K562 (cell line): ENCODE measurements around the gene LSR. TPM values are rescaled to one million over a fixed set of nuclear protein-coding genes. Genes with fewer than 3 reads are reported as not detected.

Experiments
- ATAC-seq: fragments of 200-7000 bp; cut with Tn5 transposase; 3 replicates; pipeline ENCODE4 v1.9.1; 2020; ENCODE audit warnings: moderate library complexity
- BruUV-seq: library from RNA; stranded (reverse); fragments of 400-500 nt; replicated peaks from 2 replicates; lab custom pipeline; 2021; lab: Mats Ljungman, UMichigan
- CTCF ChIA-PET: fragments of 300-600 bp; formaldehyde crosslinking; extraction: SDS; loops from one replicate; lab custom pipeline; 2021; ENCODE audit warnings: low intra/inter-chr PET ratio; lab: Yijun Ruan, JAX
- POLR2A ChIA-PET: fragments of 300-600, 350-650 bp; sonication (Branson Sonifier 250); formaldehyde crosslinking; extraction: SDS; loops from one replicate; lab custom pipeline; 2021; ENCODE audit warnings: antibody characterized with exemption, inconsistent platforms; lab: Yijun Ruan, JAX
- DNase-seq, 4 experiments: peaks; one replicate each; pipeline versions ENCODE4 v3.0.0 to v3.0.0-alpha.2; 2011 to 2018; ENCODE audit warnings: low spot score in 3 of 4, mixed read lengths in 3 of 4; ENCODE audit errors: extremely low read depth in 1 of 4
- FAIRE-seq: peaks from 2 replicates; lab custom pipeline; 2011; peaks lifted over from hg19 to GRCh38; lab: Jason Lieb, UNC
- H2AFZ ChIP-seq: 2 replicates; pipeline ENCODE4 v1.6.0; 2011; ENCODE audit warnings: low read depth, low read length, control low read depth, inconsistent platforms
- H3K27ac ChIP-seq: fragments of 200-600 bp; 3 replicates; pipeline ENCODE4 v1.8.0; 2011; ENCODE audit warnings: low read depth, mild to moderate bottlenecking, control low read depth, inconsistent platforms, low read length, moderate library complexity, mixed read lengths; ENCODE audit errors: extremely low read depth
- H3K27me3 ChIP-seq, 2 experiments: fragments of 300-600 bp in 1 of 2; 2 replicates in 1 of 2; 3 replicates in 1 of 2; pipeline versions ENCODE4 v1.6.0 to v1.8.0; 2011; ENCODE audit warnings: inconsistent platforms in 2 of 2, low read length in 2 of 2, mild to moderate bottlenecking in 1 of 2, mixed read lengths in 1 of 2, moderate library complexity in 1 of 2; ENCODE audit not compliant: control insufficient read depth in 2 of 2, insufficient read depth in 2 of 2
- H3K36me3 ChIP-seq: fragments of 300-600 bp; 3 replicates; pipeline ENCODE4 v1.8.0; 2011; ENCODE audit warnings: mild to moderate bottlenecking, low read length, inconsistent platforms; ENCODE audit not compliant: control insufficient read depth, insufficient read depth
- H3K4me1 ChIP-seq, 2 experiments: fragments of 200-600 bp in 1 of 2; replicated peaks in 1 of 2; 2 replicates in 1 of 2; 3 replicates in 1 of 2; pipeline versions ENCODE4 v1.5.1 to v1.8.0; 2011; ENCODE audit warnings: inconsistent platforms in 2 of 2, low read length in 2 of 2, mild to moderate bottlenecking in 1 of 2, mixed read lengths in 1 of 2, moderate library complexity in 1 of 2; ENCODE audit not compliant: control insufficient read depth in 2 of 2, insufficient read depth in 2 of 2
- H3K4me2 ChIP-seq: 2 replicates; pipeline ENCODE4 v1.6.1; 2011; ENCODE audit warnings: low read length, control low read depth, inconsistent platforms, mixed read lengths; ENCODE audit not compliant: insufficient read depth
- H3K4me3 ChIP-seq: fragments of 200-600 bp; sonication (generic), shearing (Covaris generic); 2 replicates; pipeline ENCODE4 v1.5.1; 2016; ENCODE audit warnings: control low read depth, inconsistent platforms
- H3K79me2 ChIP-seq: fragments of 200-600 bp; 3 replicates; pipeline ENCODE4 v1.8.0; 2011; ENCODE audit warnings: low read length, inconsistent platforms; ENCODE audit not compliant: control insufficient read depth, insufficient read depth
- H3K9ac ChIP-seq, 2 experiments: 2 replicates each; pipeline versions ENCODE4 v1.6.0 to v1.6.1; 2011; ENCODE audit warnings: low read depth in 2 of 2, low read length in 2 of 2, control low read depth in 1 of 2, inconsistent platforms in 1 of 2, mild to moderate bottlenecking in 1 of 2, mixed read lengths in 1 of 2; ENCODE audit not compliant: insufficient read depth in 1 of 2
- H3K9me1 ChIP-seq: one replicate; pipeline ENCODE4 v1.6.0; 2011; ENCODE audit warnings: inconsistent platforms, mild to moderate bottlenecking, low read length, moderate library complexity; ENCODE audit not compliant: control insufficient read depth, insufficient read depth
- H3K9me3 ChIP-seq: replicated peaks from 2 replicates; pipeline ENCODE4 v1.5.1; 2011; ENCODE audit warnings: low read depth, low read length, inconsistent platforms; ENCODE audit not compliant: control insufficient read depth, insufficient read depth
- H4K20me1 ChIP-seq: replicated peaks from 2 replicates; pipeline ENCODE4 v1.6.1; 2011; ENCODE audit warnings: low read length, inconsistent platforms, mixed read lengths; ENCODE audit not compliant: control insufficient read depth, insufficient read depth
- BCOR ChIP-seq: fragments of 450-650 bp; IDR thresholded peaks from 2 replicates; pipeline ENCODE4 v1.6.1; 2016
- ESRRB ChIP-seq: fragments of 250-450 bp; sonication (Bioruptor Pico); IDR thresholded peaks from 2 replicates; pipeline ENCODE4 v1.5.0; 2020; ENCODE audit warnings: mild to moderate bottlenecking, moderate library complexity, borderline replicate concordance
- KDM1A ChIP-seq, 2 experiments: fragments of 450-650 bp; IDR thresholded peaks; 2 replicates each; pipeline ENCODE4 v1.6.1; 2016; ENCODE audit warnings: mild to moderate bottlenecking in 2 of 2
- MAFF ChIP-seq: IDR thresholded peaks from 2 replicates; pipeline ENCODE4 v1.6.1; 2012; ENCODE audit warnings: low read length, improper control_type of control experiment
- MAFG ChIP-seq: fragments of 450-650 bp; conservative IDR thresholded peaks from 2 replicates; pipeline ENCODE4 v1.6.1; 2016; ENCODE audit warnings: missing genetic modification characterization, missing compliant biosample characterization
- MEF2D ChIP-seq: conservative IDR thresholded peaks from 2 replicates; pipeline ENCODE4 v1.6.1; 2016; ENCODE audit warnings: low read depth, missing genetic modification characterization, missing compliant biosample characterization
- NFIC ChIP-seq: fragments of 450-650 bp; IDR thresholded peaks from 2 replicates; pipeline ENCODE4 v1.6.1; 2017; ENCODE audit warnings: mild to moderate bottlenecking, inconsistent platforms
- NR3C1 ChIP-seq: sonication (generic); formaldehyde crosslinking; IDR thresholded peaks from 2 replicates; pipeline ENCODE4 v1.8.1; 2022; ENCODE audit warnings: missing genetic modification reagents
- OTX1 ChIP-seq: fragments of 450-650 bp; formaldehyde crosslinking; IDR thresholded peaks from 2 replicates; pipeline ENCODE4 v1.4.0; 2022; ENCODE audit warnings: mild to moderate bottlenecking
- PHB2 ChIP-seq: fragments of 450-650 bp; IDR thresholded peaks from 2 replicates; pipeline ENCODE4 v1.6.1; 2017; ENCODE audit warnings: low read depth
- PPARD ChIP-seq: fragments of 250-450 bp; sonication (Bioruptor Pico); IDR thresholded peaks from 2 replicates; pipeline ENCODE4 v1.8.0; 2022; ENCODE audit warnings: inconsistent platforms, mild to moderate bottlenecking, moderate library complexity
- RBM25 ChIP-seq: fragments of 200-400 bp; formaldehyde crosslinking; IDR thresholded peaks from 2 replicates; pipeline ENCODE4 v1.6.1; 2018; ENCODE audit warnings: low read length, low read depth, moderate library complexity; ENCODE audit not compliant: severe bottlenecking
- SIRT6 ChIP-seq: IDR thresholded peaks from one replicate; pipeline ENCODE4 v1.6.1; 2012; ENCODE audit warnings: low read depth, mild to moderate bottlenecking, control low read depth, inconsistent platforms, low read length, moderate library complexity
- YY1 ChIP-seq, 3 experiments: IDR thresholded peaks; 2 replicates each; pipeline ENCODE4 v1.6.1; 2011; ENCODE audit warnings: low read length in 2 of 3, mild to moderate bottlenecking in 2 of 3, moderate library complexity in 2 of 3, borderline replicate concordance in 1 of 3, control low read depth in 1 of 3, low read depth in 1 of 3; ENCODE audit not compliant: insufficient read depth in 3 of 3, insufficient replicate concordance in 2 of 3, control insufficient read depth in 1 of 3, insufficient read length in 1 of 3; ENCODE audit errors: extremely low read depth in 1 of 3
- ZFP36 ChIP-seq: fragments of 150-350 bp; IDR thresholded peaks from 2 replicates; pipeline ENCODE4 v1.6.1; 2018; ENCODE audit warnings: low read length, low read depth; ENCODE audit not compliant: partially characterized antibody
- ZNF197 ChIP-seq: fragments of 200-800 bp; sonication (Bioruptor generic); IDR thresholded peaks from 2 replicates; pipeline ENCODE4 v1.6.1; 2016; ENCODE audit warnings: low read depth, missing genetic modification characterization, missing compliant biosample characterization
- ZNF274 ChIP-seq: IDR thresholded peaks from 2 replicates; pipeline ENCODE4 v1.6.1; 2011; ENCODE audit warnings: low read depth, mild to moderate bottlenecking, low read length, moderate library complexity, borderline replicate concordance
- ZNF316 ChIP-seq: fragments of 450-650 bp; IDR thresholded peaks from 2 replicates; pipeline ENCODE4 v1.6.1; 2016
- WGBS: fragments of 100-300 bp; shearing (Covaris generic); methylation state at CpG from one replicate; pipeline ENCODE4 v1.1.6; 2016; ENCODE audit warnings: low coverage, mixed read lengths; ENCODE audit not compliant: insufficient coverage; ENCODE audit errors: missing lambda C conversion rate; 5-methylcytosine and 5-hydroxymethylcytosine counted together
- in situ Hi-C: fragments of 300-500 bp; cut with MboI; formaldehyde crosslinking; loops from 4 replicates; pipeline ENCODE4 v1.15.0; 2018; ENCODE audit warnings: inconsistent platforms, mixed read lengths
- intact Hi-C: fragments of 100-400 bp; cut with micrococcal nuclease; formaldehyde crosslinking; loops from 2 replicates; pipeline ENCODE4 v1.14.2; 2022
- polyA plus RNA-seq, 8 experiments: library from polyadenylated mRNA; depleted of rRNA in 4 of 8; stranded (reverse) in 5 of 8; unstranded in 3 of 8; fragments of >200 nt; fragmentation: Nextera tagmentation in 2 of 8; fragmentation: Illumina TruSeq in 1 of 8; extraction: Ambion mirVana in 2 of 8; extraction: Trizol in 1 of 8; gene quantifications; 2 replicates each; pipeline versions ENCODE4 v1.2.1 to v1.2.3, GENCODE V29; 2011 to 2014; ENCODE audit warnings: inconsistent platforms in 1 of 8, missing spikeins in 1 of 8
- total RNA-seq, 7 experiments: library from RNA; depleted of rRNA in 6 of 7; stranded (reverse); fragments of >200 nt in 6 of 7; fragmentation: Illumina TruSeq in 2 of 7; extraction: Trizol in 2 of 7; gene quantifications; 2 replicates each; pipeline versions ENCODE4 v1.2.1 to v1.2.3, GENCODE V29; 2011 to 2021; ENCODE audit warnings: low replicate concordance in 1 of 7
- TF ChIP-seq, protein P1 (sequence below): fragments of 450-650 bp; IDR thresholded peaks from 2 replicates; pipeline ENCODE4 v1.7.0; 2016; ENCODE audit warnings: borderline replicate concordance
- TF ChIP-seq, protein P2 (sequence below): fragments of 250-450 bp; sonication (Bioruptor Pico); IDR thresholded peaks from 2 replicates; pipeline ENCODE4 v1.5.0; 2021; ENCODE audit warnings: mild to moderate bottlenecking, moderate library complexity

The LSR gene
- total and polyA plus RNA-seq, 9 of the 15 experiments (the other 6 are each of a cell fraction or from before 2014, with no cell fraction given), result 0.44 to 87.9 (median 28.0) TPM

DNA sequence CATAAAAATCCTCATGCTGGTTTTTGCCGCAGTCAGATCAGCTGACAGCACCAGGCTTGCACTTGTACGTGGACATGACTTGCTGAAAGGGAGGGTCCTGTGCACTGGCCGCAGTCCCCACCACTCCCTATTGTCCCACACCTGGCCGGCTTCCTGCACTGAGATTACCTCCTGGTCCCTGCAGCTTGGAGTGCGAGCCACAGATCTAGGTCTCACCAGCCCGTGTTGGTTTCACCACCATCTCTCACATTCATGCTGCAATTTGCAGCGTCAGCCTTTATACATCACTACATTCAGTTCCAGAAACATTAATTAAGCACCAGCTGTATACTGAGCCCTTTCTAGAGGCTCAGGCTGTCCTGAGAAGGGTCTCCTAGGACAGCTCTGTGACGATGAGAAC is 65.2 kb downstream of the LSR start:
- no peak overlapping the region for H3K27ac ChIP-seq
- no peak for TF ChIP-seq ESRRB (CRISPR knock-in tag)
- TF ChIP-seq RBM25, result peak; percentile 75
- no peak for TF ChIP-seq ZNF274
- no peak for TF ChIP-seq SIRT6
- TF ChIP-seq MAFF, result 0 out of 2 replicates have a peak, but pooled peaks have one; percentile 10
- no peak for TF ChIP-seq OTX1 (CRISPR knock-in tag)
- TF ChIP-seq PPARD (CRISPR knock-in tag), result no peak
- TF ChIP-seq MEF2D (tag), result no peak
- TF ChIP-seq, protein P1, sequence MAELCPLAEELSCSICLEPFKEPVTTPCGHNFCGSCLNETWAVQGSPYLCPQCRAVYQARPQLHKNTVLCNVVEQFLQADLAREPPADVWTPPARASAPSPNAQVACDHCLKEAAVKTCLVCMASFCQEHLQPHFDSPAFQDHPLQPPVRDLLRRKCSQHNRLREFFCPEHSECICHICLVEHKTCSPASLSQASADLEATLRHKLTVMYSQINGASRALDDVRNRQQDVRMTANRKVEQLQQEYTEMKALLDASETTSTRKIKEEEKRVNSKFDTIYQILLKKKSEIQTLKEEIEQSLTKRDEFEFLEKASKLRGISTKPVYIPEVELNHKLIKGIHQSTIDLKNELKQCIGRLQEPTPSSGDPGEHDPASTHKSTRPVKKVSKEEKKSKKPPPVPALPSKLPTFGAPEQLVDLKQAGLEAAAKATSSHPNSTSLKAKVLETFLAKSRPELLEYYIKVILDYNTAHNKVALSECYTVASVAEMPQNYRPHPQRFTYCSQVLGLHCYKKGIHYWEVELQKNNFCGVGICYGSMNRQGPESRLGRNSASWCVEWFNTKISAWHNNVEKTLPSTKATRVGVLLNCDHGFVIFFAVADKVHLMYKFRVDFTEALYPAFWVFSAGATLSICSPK, result no peak
- peak; percentile 42; the same call in 1 of the 2 replicates for TF ChIP-seq BCOR
- peak; percentile 79 for TF ChIP-seq ZNF316
- peak in 1 of 2 experiments; percentile 55; a peak in 1 of 4 replicates for TF ChIP-seq KDM1A (IDR thresholded peaks at IDR 0.05)
- TF ChIP-seq, protein P2, sequence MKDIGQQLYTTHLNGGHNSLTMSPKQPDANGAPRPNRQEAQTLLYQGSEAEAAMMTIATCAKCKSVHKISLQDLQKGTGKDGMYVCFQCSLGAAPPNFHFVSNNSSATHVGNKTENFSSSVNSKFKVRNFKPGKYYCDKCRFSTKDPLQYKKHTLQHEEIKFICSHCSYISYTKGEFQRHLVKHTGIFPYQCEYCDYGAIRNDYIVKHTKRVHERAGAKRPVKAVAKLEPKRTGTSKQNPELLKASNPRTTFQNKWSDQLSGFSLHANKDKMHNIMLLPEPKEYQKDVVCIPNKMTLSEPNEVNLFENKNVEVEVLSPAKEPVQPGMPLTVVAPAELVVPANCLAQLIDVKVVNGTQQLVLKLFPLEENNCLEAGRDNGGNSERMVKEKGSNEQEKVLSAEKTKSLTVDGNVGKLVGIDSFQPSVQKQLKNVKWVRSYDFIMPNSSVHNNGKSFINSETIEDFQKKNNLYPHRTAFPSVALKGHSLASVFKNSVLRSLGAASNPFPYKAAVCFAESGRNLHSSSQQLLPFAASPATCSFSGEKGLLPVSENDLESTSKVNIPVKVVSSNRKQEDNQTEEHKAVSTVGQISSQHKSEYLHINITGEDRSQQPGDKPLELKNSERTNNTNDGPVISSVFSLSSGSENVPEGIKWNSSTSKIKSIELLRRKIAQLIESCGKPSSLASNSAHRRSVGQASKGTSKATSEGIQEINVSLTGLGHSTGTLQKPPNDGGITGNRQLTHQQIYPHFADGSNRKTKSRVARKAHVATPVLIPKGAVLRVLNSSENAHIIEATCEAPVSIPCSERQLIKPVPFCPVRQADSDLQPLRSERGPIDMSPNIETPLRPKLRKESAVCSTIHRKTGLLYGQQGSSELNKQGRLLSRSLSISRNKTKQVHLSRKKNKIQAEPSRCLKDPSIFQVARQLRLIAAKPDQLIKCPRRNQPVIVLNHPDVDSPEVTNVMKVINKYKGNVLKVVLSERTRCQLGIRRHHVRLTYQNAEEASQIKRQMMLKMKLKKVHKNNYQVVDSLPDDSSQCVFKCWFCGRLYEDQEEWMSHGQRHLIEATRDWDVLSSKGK (CRISPR knock-in tag), result no peak
- TF ChIP-seq NR3C1 (CRISPR knock-in tag), result no peak
- no peak for TF ChIP-seq YY1 (IDR thresholded peaks at IDR 0.05; ENCODE audit: borderline replicate concordance in 1 of 3, control insufficient read depth in 1 of 3, extremely low read depth in 1 of 3, insufficient read depth in 3 of 3, insufficient read length in 1 of 3, insufficient replicate concordance in 2 of 3, low read depth in 1 of 3, low read length in 2 of 3)
- peak; percentile 17; the same call in 1 of the 2 replicates for TF ChIP-seq MAFG (tag)
- no peak for TF ChIP-seq ZNF197
- no peak for TF ChIP-seq PHB2
- TF ChIP-seq ZFP36, result peak; percentile 83
- TF ChIP-seq NFIC, result no peak

More for the DNA sequence above, 65.2 kb downstream of the LSR start:
- in situ Hi-C loops (no loop called here), intact Hi-C loops (no loop called here)
- H3K79me2 ChIP-seq, result peaks cover 10% of the 10 kb centered on the region; the same call in 2 of the 3 replicates
- no peaks in the 10 kb centered on the region for H3K9me1 ChIP-seq
- POLR2A ChIA-PET, result interaction anchor here (0.6 kb wide), 1 partner anchor 188 kb away, joined by 3 read pairs; no protein-coding TSS in a partner anchor
- BruUV-seq, result no TSS peak
- no peak for FAIRE-seq
- no peaks in the 10 kb centered on the region for H3K9me3 ChIP-seq
- no peaks in the 10 kb centered on the region for H4K20me1 ChIP-seq
- peaks cover 47 to 73% of the 10 kb centered on the region in 2 experiments for H3K4me1 ChIP-seq
- no peaks in the 10 kb centered on the region; the same call in 2 of the 3 replicates for H3K36me3 ChIP-seq
- H3K27me3 ChIP-seq, result no peaks in the 10 kb centered on the region
- no peak overlapping the region for H2AFZ ChIP-seq
- no peak overlapping the region for H3K4me2 ChIP-seq
- WGBS, result 77% methylated on average over 8 of the region's 8 CpGs
- CTCF ChIA-PET, result no interaction called here
- no peak overlapping the region for H3K4me3 ChIP-seq
- DNase-seq, result no peak
- peak overlapping the region in 1 of 2 experiments; percentile 73; a peak in 2 of 4 replicates for H3K9ac ChIP-seq
- ATAC-seq, result no peak
